Uterus (tissue), 4 donors: ENCODE results near the gene ZFP36L2. TPM values are rescaled to one million over a fixed set of nuclear protein-coding genes. Genes with fewer than 3 reads are reported as not detected.

Experiments
- DNase-seq, 2 donors: peaks; one replicate each; pipeline ENCODE4 v3.0.0-alpha.2; 2019 to 2020
- H3K27ac ChIP-seq, 2 donors: fragments of 200-600 bp; sonication (generic); 1 replicate in 1 of 2; 2 replicates in 1 of 2; pipeline ENCODE4 v1.5.1; 2016 to 2018
- H3K27me3 ChIP-seq, 2 donors: fragments of 200-600 bp; sonication (generic); one replicate each; pipeline ENCODE4 v1.5.1; 2018 to 2019; ENCODE audit warnings: control low read depth in 1 of 2
- H3K36me3 ChIP-seq, 2 donors: fragments of 200-600 bp; sonication (generic); one replicate each; pipeline ENCODE4 v1.5.1; 2019; ENCODE audit warnings: control low read depth in 1 of 2
- H3K4me1 ChIP-seq, 2 donors: fragments of 200-600 bp; sonication (generic); one replicate each; pipeline ENCODE4 v1.5.1; 2018 to 2019; ENCODE audit warnings: control low read depth in 1 of 2
- H3K4me3 ChIP-seq, 2 donors: fragments of 200-600 bp; sonication (generic); 1 replicate in 1 of 2; 2 replicates in 1 of 2; pipeline ENCODE4 v1.5.1; 2018 to 2019; ENCODE audit warnings: mild to moderate bottlenecking in 1 of 2
- H3K9me3 ChIP-seq, 2 donors: fragments of 200-600 bp; sonication (generic); one replicate each; pipeline ENCODE4 v1.5.1; 2019; ENCODE audit warnings: control low read depth in 1 of 2
- POLR2A ChIP-seq, 2 donors: fragments of 450-650 bp; IDR thresholded peaks; one replicate each; pipeline ENCODE4 v1.6.1; 2016; ENCODE audit warnings: antibody characterized with exemption in 2 of 2, mild to moderate bottlenecking in 1 of 2, moderate library complexity in 1 of 2
- intact Hi-C: fragments of 100-400 bp; cut with DNase I; formaldehyde crosslinking; loops from one replicate; pipeline ENCODE4 v1.15.1; 2023; ENCODE audit warnings: low total_unique reads
- total RNA-seq, 4 donors: library from RNA; depleted of rRNA in 3 of 4; stranded (reverse); fragments of >200 nt in 3 of 4; gene quantifications; one replicate each; pipeline versions ENCODE4 v1.1.0 to v1.2.4, GENCODE V29; 2014 to 2023
- TF ChIP-seq, protein P1 (sequence below), 4 experiments: fragments of 200-600 bp in 2 of 4; fragments of 450-650 bp in 2 of 4; sonication (generic) in 2 of 4; IDR thresholded peaks; one replicate each; pipeline ENCODE4 v1.5.1; 2016 to 2019; ENCODE audit warnings: antibody characterized with exemption in 4 of 4, mild to moderate bottlenecking in 2 of 4, moderate library complexity in 1 of 4
- donor health status: DM: yes; HTN: yes; CAD: no.

Gene ZFP36L2
- total RNA-seq, 4 donors from 2014 or later, result 18.2 to 209 (median 67.2) TPM

GRCh38 chr2:43267381-43267780, 41.0 kb upstream of the ZFP36L2 start:
- H3K27ac ChIP-seq, result peak overlapping the region; percentile 85 to 88
- no peaks in the 10 kb centered on the region for H3K9me3 ChIP-seq
- no peaks in the 10 kb centered on the region for H3K27me3 ChIP-seq
- DNase-seq, result no peak
- H3K4me3 ChIP-seq, result no peak overlapping the region
- TF ChIP-seq, protein P1, sequence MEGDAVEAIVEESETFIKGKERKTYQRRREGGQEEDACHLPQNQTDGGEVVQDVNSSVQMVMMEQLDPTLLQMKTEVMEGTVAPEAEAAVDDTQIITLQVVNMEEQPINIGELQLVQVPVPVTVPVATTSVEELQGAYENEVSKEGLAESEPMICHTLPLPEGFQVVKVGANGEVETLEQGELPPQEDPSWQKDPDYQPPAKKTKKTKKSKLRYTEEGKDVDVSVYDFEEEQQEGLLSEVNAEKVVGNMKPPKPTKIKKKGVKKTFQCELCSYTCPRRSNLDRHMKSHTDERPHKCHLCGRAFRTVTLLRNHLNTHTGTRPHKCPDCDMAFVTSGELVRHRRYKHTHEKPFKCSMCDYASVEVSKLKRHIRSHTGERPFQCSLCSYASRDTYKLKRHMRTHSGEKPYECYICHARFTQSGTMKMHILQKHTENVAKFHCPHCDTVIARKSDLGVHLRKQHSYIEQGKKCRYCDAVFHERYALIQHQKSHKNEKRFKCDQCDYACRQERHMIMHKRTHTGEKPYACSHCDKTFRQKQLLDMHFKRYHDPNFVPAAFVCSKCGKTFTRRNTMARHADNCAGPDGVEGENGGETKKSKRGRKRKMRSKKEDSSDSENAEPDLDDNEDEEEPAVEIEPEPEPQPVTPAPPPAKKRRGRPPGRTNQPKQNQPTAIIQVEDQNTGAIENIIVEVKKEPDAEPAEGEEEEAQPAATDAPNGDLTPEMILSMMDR (IDR thresholded peaks at IDR 0.05), result no peak
- TF ChIP-seq POLR2A (IDR thresholded peaks at IDR 0.05), result no peak
- intact Hi-C loops, result no loop called here
- peaks cover 11 to 16% of the 10 kb centered on the region in 2 donors for H3K4me1 ChIP-seq
- no peaks in the 10 kb centered on the region for H3K36me3 ChIP-seq

GRCh38 chr2:43266711-43267111, 40.3 kb upstream of the ZFP36L2 start:
- Histone ChIP-seq H3K9me3 (no peaks in the 10 kb centered on the region), H3K4me1 (peaks cover 11 to 16% of the 10 kb centered on the region in 2 donors), H3K27ac (peak overlapping the region; percentile 85 to 88), H3K36me3 (no peaks in the 10 kb centered on the region), H3K27me3 (no peaks in the 10 kb centered on the region), H3K4me3 (no peak overlapping the region)
- DNase-seq, result peak in 1 of 2 donors; percentile 48
- TF ChIP-seq POLR2A (IDR thresholded peaks at IDR 0.05), result no peak
- TF ChIP-seq, protein P1 (IDR thresholded peaks at IDR 0.05), result no peak
- intact Hi-C loops, result no loop called here

DNA sequence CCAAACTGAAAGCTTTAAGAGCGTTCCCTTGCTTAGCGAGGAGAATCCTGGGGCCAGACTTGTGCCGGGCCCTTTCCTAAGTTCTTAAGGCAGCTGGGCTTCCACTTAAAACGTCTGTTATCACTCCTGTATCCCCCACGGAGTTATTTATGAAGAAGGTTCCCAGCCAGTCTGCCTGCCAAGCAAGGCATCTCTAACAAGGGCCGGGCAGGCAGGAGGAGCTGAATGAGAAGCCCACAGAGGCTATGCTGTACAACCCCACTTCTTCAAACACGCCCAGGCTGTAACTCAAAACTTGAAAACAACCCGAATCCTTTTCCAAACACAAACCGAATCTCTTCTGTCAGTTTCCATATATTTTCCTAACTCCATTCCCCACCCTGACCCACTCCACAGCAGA, 39.0 kb upstream of the ZFP36L2 start:
- H3K27ac ChIP-seq, result peak overlapping the region; percentile 85 to 88
- H3K4me1 ChIP-seq, result peaks cover 11 to 16% of the 10 kb centered on the region in 2 donors
- no peak for TF ChIP-seq POLR2A (IDR thresholded peaks at IDR 0.05)
- H3K27me3 ChIP-seq, result no peaks in the 10 kb centered on the region
- intact Hi-C loops, result no loop called here
- peak overlapping the region in 1 of 2 donors; percentile 5 for H3K4me3 ChIP-seq
- no peaks in the 10 kb centered on the region for H3K36me3 ChIP-seq
- peak; percentile 72 to 87 for DNase-seq
- H3K9me3 ChIP-seq, result no peaks in the 10 kb centered on the region

DNA sequence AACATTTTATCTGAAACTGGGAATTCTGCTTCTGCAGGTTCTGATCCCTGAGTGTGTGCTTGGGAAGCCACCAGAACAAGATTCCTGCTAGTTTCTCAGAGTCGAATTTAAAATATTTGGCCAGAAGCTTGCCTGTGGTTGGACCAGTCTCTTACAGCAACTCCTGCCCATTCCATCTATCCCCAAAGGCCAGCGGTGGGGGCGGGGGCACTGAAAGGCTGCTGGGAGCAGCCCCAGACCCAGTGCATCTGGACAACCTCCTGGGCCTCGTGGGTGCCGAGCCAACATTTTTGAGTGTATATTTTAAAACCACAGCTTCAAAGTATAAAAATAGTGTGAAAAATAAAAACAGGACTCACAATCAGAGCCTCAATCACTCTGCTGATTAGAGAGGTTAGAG, 38.6 kb upstream of the ZFP36L2 start:
- intact Hi-C loops, result no loop called here
- Histone ChIP-seq H3K9me3 (no peaks in the 10 kb centered on the region), H3K36me3 (no peaks in the 10 kb centered on the region), H3K27ac (peak overlapping the region; percentile 85 to 88), H3K27me3 (no peaks in the 10 kb centered on the region), H3K4me3 (peak overlapping the region in 1 of 2 donors; percentile 5), H3K4me1 (peaks cover 11 to 16% of the 10 kb centered on the region in 2 donors)
- peak; percentile 72 to 75 for DNase-seq
- TF ChIP-seq, protein P1 (IDR thresholded peaks at IDR 0.05), result no peak
- no peak for TF ChIP-seq POLR2A (IDR thresholded peaks at IDR 0.05)

DNA sequence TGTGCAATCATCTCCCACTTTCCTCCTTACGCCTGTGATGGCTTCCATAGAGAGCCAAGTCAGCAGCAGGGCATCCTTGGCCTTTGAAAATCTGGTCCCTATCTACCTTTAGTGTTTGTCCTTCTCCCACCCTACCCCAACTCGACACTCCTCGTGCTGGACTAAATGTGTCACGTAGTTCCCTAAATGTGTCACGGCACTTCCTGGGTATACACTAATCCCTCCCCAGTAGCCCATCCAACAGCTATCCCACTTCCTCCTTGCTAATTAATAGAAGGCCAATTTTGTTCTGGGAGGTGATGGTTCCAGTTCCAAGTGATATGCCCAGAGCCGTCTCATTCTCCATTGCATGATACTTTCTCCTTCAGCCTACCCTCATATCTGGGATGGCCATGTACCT, 36.5 kb upstream of the ZFP36L2 start:
- Histone ChIP-seq H3K36me3 (no peaks in the 10 kb centered on the region), H3K9me3 (no peaks in the 10 kb centered on the region), H3K4me1 (peaks cover 1 to 6% of the 10 kb centered on the region in 2 donors), H3K27me3 (no peaks in the 10 kb centered on the region), H3K27ac (peak overlapping the region in 1 of 2 donors; percentile 17), H3K4me3 (no peak overlapping the region)
- intact Hi-C loops, result no loop called here
- DNase-seq, result no peak
- no peak for TF ChIP-seq POLR2A (IDR thresholded peaks at IDR 0.05)
- TF ChIP-seq, protein P1 (IDR thresholded peaks at IDR 0.05), result no peak

GRCh38 chr2:43262239-43262638, 35.8 kb upstream of the ZFP36L2 start:
- no peaks in the 10 kb centered on the region for H3K9me3 ChIP-seq
- peaks cover 0 to 6% of the 10 kb centered on the region in 2 donors for H3K4me1 ChIP-seq
- no peak for TF ChIP-seq POLR2A (IDR thresholded peaks at IDR 0.05)
- TF ChIP-seq, protein P1 (IDR thresholded peaks at IDR 0.05), result no peak
- H3K4me3 ChIP-seq, result no peak overlapping the region
- DNase-seq, result no peak
- H3K27me3 ChIP-seq, result no peaks in the 10 kb centered on the region
- no peaks in the 10 kb centered on the region for H3K36me3 ChIP-seq
- H3K27ac ChIP-seq, result no peak overlapping the region
- intact Hi-C loops, result no loop called here
